GM12878 (cell line): ENCODE measurements around the gene UBQLN1. TPM values are rescaled to one million over a fixed set of nuclear protein-coding genes. Genes with fewer than 3 reads are reported as not detected.

ENCODE experiments used
- ATAC-seq: fragments of 200-7000 bp; cut with Tn5 transposase; 3 replicates; pipeline ENCODE4 v1.9.1; 2020; ENCODE audit warnings: mild to moderate bottlenecking, moderate library complexity
- BruUV-seq: library from RNA; stranded (reverse); fragments of 400-500 nt; replicated peaks from 2 replicates; lab custom pipeline; 2021; lab: Mats Ljungman, UMichigan
- CTCF ChIA-PET: fragments of 300-600 bp; sonication (Branson Sonifier 250); formaldehyde crosslinking; extraction: SDS; loops from one replicate; lab custom pipeline; 2021; ENCODE audit warnings: inconsistent platforms; lab: Yijun Ruan, JAX
- POLR2A ChIA-PET: fragments of 350-600 bp; formaldehyde crosslinking; extraction: SDS; loops from one replicate; lab custom pipeline; 2021; ENCODE audit warnings: inconsistent platforms; lab: Charles Lee
- RAD21 ChIA-PET: fragments of 300-600 bp; sonication (Branson Sonifier 250); formaldehyde crosslinking; loops from one replicate; lab custom pipeline; 2023; ENCODE audit warnings: antibody characterized with exemption; ENCODE audit not compliant: unreplicated experiment; lab: Charles Lee
- SMC1A ChIA-PET: fragments of 300-600 bp; sonication (Branson Sonifier 250); formaldehyde crosslinking; loops from one replicate; lab custom pipeline; 2023; ENCODE audit not compliant: unreplicated experiment, uncharacterized antibody; lab: Charles Lee
- DNase-seq: peaks from one replicate; pipeline ENCODE4 v3.0.0-alpha.2; 2011; ENCODE audit warnings: low read depth, low spot score
- FAIRE-seq: peaks from 3 replicates; lab custom pipeline; 2011; peaks lifted over from hg19 to GRCh38; lab: Jason Lieb, UNC
- H2AFZ ChIP-seq: 2 replicates; pipeline ENCODE4 v1.6.0; 2011; ENCODE audit warnings: low read depth, low read length, control low read depth; ENCODE audit not compliant: control insufficient read depth
- H3K27ac ChIP-seq: 2 replicates; pipeline ENCODE4 v1.5.1; 2011; ENCODE audit warnings: control low read depth; ENCODE audit not compliant: control insufficient read depth, insufficient read depth
- H3K27me3 ChIP-seq, 2 experiments: replicated peaks in 1 of 2; 2 replicates each; pipeline versions ENCODE4 v1.6.0 to v1.6.1; 2011; ENCODE audit warnings: low read length in 1 of 2; ENCODE audit not compliant: control insufficient read depth in 2 of 2, insufficient read depth in 2 of 2
- H3K36me3 ChIP-seq, 2 experiments: 2 replicates each; pipeline ENCODE4 v1.5.1; 2011; ENCODE audit warnings: low read length in 1 of 2; ENCODE audit not compliant: control insufficient read depth in 2 of 2, insufficient read depth in 2 of 2
- H3K4me1 ChIP-seq: 2 replicates; pipeline ENCODE4 v1.6.1; 2011; ENCODE audit warnings: mild to moderate bottlenecking, low read length, moderate library complexity, mixed read lengths; ENCODE audit not compliant: control insufficient read depth, insufficient read depth
- H3K4me2 ChIP-seq: 2 replicates; pipeline ENCODE4 v1.6.0; 2011; ENCODE audit warnings: control low read depth; ENCODE audit not compliant: control insufficient read depth, insufficient read depth
- H3K4me3 ChIP-seq: fragments of 200-600 bp; sonication (generic); 2 replicates; pipeline ENCODE4 v1.5.1; 2016
- H3K79me2 ChIP-seq: 2 replicates; pipeline ENCODE4 v1.6.0; 2011; ENCODE audit warnings: low read length; ENCODE audit not compliant: control insufficient read depth, insufficient read depth
- H3K9ac ChIP-seq: 2 replicates; pipeline ENCODE4 v1.8.0; 2011; ENCODE audit warnings: low read length, control low read depth, mixed read lengths; ENCODE audit not compliant: control insufficient read depth, insufficient read depth
- H3K9me3 ChIP-seq: replicated peaks from 3 replicates; pipeline ENCODE4 v1.5.1; 2011; ENCODE audit warnings: mild to moderate bottlenecking, low read length; ENCODE audit not compliant: control insufficient read depth, insufficient read depth
- H4K20me1 ChIP-seq: 2 replicates; pipeline ENCODE4 v1.6.0; 2011; ENCODE audit not compliant: control insufficient read depth, insufficient read depth
- EP300 ChIP-seq, 2 experiments: fragments of 150-350 bp in 1 of 2; IDR thresholded peaks; 2 replicates each; pipeline ENCODE4 v1.6.1; 2011 to 2012; ENCODE audit warnings: low read depth in 2 of 2, low read length in 2 of 2, borderline replicate concordance in 1 of 2, improper control_type of control experiment in 1 of 2, inconsistent platforms in 1 of 2; ENCODE audit not compliant: control insufficient read depth in 1 of 2
- ETV6 ChIP-seq, 2 experiments: fragments of 450-650 bp in 1 of 2; IDR thresholded peaks in 1 of 2; conservative IDR thresholded peaks in 1 of 2; 2 replicates each; pipeline ENCODE4 v1.6.1; 2014; ENCODE audit warnings: antibody characterized with exemption in 1 of 2, borderline replicate concordance in 1 of 2, low read depth in 1 of 2, mild to moderate bottlenecking in 1 of 2, moderate library complexity in 1 of 2
- MTA2 ChIP-seq: fragments of 450-650 bp; IDR thresholded peaks from 2 replicates; pipeline ENCODE4 v1.6.1; 2016; ENCODE audit warnings: low read depth, mild to moderate bottlenecking, moderate library complexity
- SIN3A ChIP-seq: IDR thresholded peaks from 2 replicates; pipeline ENCODE4 v1.6.1; 2012; ENCODE audit warnings: low read depth, low read length, improper control_type of control experiment
- WGBS: methylation state at CpG from one replicate; pipeline ENCODE4 v1.1.6; 2016; ENCODE audit warnings: low lambda C conversion rate; ENCODE audit not compliant: insufficient replicate concordance, insufficient coverage; ENCODE audit errors: missing lambda C conversion rate; 5-methylcytosine and 5-hydroxymethylcytosine counted together
- in situ Hi-C: fragments of 300-500 bp; cut with MboI; formaldehyde crosslinking; loops from 9 replicates; pipeline ENCODE4 v1.14.3; 2018; ENCODE audit warnings: mixed read lengths
- intact Hi-C: fragments of 100-400 bp; cut with micrococcal nuclease; formaldehyde crosslinking; loops from one replicate; pipeline ENCODE4 v1.14.2; 2022; ENCODE audit not compliant: unreplicated experiment
- polyA plus RNA-seq, 11 experiments: library from polyadenylated mRNA; depleted of rRNA in 4 of 11; unstranded in 6 of 11; stranded (reverse) in 5 of 11; fragments of >200 nt; fragmentation: Nextera tagmentation in 4 of 11; fragmentation: Illumina TruSeq in 1 of 11; extraction: Ambion mirVana in 4 of 11; extraction: Trizol in 1 of 11; gene quantifications; 1 replicate in 1 of 11; 2 replicates in 10 of 11; pipeline versions ENCODE4 v1.2.1 to v1.2.3, GENCODE V29; 2011 to 2016; ENCODE audit warnings: inconsistent platforms in 2 of 11, missing spikeins in 2 of 11, low read depth in 1 of 11
- total RNA-seq, 4 experiments: library from RNA; depleted of rRNA in 3 of 4; stranded (reverse); fragments of >200 nt in 3 of 4; fragmentation: Illumina TruSeq in 1 of 4; extraction: Trizol in 1 of 4; gene quantifications; 2 replicates each; pipeline versions ENCODE4 v1.2.1 to v1.2.3, GENCODE V29; 2013 to 2021
- TF ChIP-seq, protein P1 (sequence below): fragments of 450-650 bp; IDR thresholded peaks from 2 replicates; pipeline ENCODE4 v1.6.1; 2017; ENCODE audit warnings: borderline replicate concordance

Gene UBQLN1
- total and polyA plus RNA-seq, 10 of the 15 experiments (the other 5 are each of a cell fraction or from before 2014, with no cell fraction given): 12.4 to 118 (median 66.1) TPM

DNA sequence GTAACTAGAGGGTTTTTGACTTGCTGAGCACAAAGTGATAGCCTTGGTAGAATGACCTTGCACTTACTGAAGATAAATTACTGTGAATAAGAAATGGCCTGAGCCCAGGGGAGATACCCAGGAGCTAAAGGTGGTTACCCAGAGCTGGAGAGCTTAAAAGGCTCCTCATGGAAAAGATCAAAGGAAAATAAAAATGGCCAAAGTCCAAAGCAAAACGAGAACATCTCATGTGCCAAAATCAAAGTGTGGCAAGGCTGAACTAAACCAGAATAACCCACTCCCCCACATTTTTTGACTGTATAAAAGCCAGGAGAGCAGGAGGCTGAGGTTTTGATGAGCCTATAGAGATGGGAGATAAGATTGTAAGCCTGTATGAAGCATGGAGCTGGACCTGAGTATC lies 70.4 kb downstream of the UBQLN1 start:
- TF ChIP-seq ETV6 (conservative IDR thresholded peaks at IDR 0.05 in 1 of 2, IDR thresholded peaks at IDR 0.05 in 1 of 2; ENCODE audit: borderline replicate concordance in 1 of 2, low read depth in 1 of 2) (no peak), MTA2 (no peak), EP300 (IDR thresholded peaks at IDR 0.05; ENCODE audit: borderline replicate concordance in 1 of 2, control insufficient read depth in 1 of 2, low read depth in 2 of 2, low read length in 2 of 2) (no peak), SIN3A (no peak)
- TF ChIP-seq, protein P1, sequence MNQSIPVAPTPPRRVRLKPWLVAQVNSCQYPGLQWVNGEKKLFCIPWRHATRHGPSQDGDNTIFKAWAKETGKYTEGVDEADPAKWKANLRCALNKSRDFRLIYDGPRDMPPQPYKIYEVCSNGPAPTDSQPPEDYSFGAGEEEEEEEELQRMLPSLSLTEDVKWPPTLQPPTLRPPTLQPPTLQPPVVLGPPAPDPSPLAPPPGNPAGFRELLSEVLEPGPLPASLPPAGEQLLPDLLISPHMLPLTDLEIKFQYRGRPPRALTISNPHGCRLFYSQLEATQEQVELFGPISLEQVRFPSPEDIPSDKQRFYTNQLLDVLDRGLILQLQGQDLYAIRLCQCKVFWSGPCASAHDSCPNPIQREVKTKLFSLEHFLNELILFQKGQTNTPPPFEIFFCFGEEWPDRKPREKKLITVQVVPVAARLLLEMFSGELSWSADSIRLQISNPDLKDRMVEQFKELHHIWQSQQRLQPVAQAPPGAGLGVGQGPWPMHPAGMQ: no peak
- TF ChIP-seq, all 136 proteins: peak for 0
- Histone ChIP-seq H3K4me1 (no peaks in the 10 kb centered on the region), H3K79me2 (no peaks in the 10 kb centered on the region), H3K27ac (no peak overlapping the region), H2AFZ (no peak overlapping the region), H3K36me3 (no peaks in the 10 kb centered on the region; a peak in 1 of 4 replicates), H3K9me3 (no peaks in the 10 kb centered on the region), H3K27me3 (no peaks in the 10 kb centered on the region), H4K20me1 (no peaks in the 10 kb centered on the region; the same call in 1 of the 2 replicates), H3K4me2 (no peak overlapping the region), H3K4me3 (no peak overlapping the region), H3K9ac (no peak overlapping the region)
- RAD21 ChIA-PET: interaction anchor here (1.4 to 2.2 kb wide), 4 partner anchors 12 to 70 kb away, joined by 4 to 11 read pairs (median 6); partner anchors contain the start of gene UBQLN1
- WGBS: 100% methylated on average over 1 of the region's 1 CpG
- SMC1A ChIA-PET: interaction anchor here (0.7 to 2.5 kb wide), 8 partner anchors 10 to 303 kb away, joined by 3 to 13 read pairs (median 4); partner anchors contain the start of gene IDNK
- BruUV-seq: no TSS peak
- FAIRE-seq (no peak), DNase-seq (no peak), ATAC-seq (no peak)
- CTCF ChIA-PET: interaction anchor here (0.9 to 5.1 kb wide), 7 partner anchors 8 to 303 kb away, joined by 3 to 32 read pairs (median 5); no protein-coding TSS in a partner anchor
- in situ Hi-C loops (no loop called here), intact Hi-C loops (no loop called here)
- POLR2A ChIA-PET: no interaction called here
